Hepatocyte (in vitro differentiated cells): ENCODE results near the gene DNAH6.

Experiments used
- CTCF ChIP-seq: fragments of 200-600 bp; sonication (generic); IDR thresholded peaks from 2 replicates; pipeline ENCODE4 v1.5.1; 2016; ENCODE audit warnings: antibody characterized with exemption, mild to moderate bottlenecking; ENCODE audit not compliant: poor library complexity
- EZH2 ChIP-seq: fragments of 200-600 bp; sonication (generic); IDR thresholded peaks from 2 replicates; pipeline ENCODE4 v1.6.1; 2016; ENCODE audit warnings: antibody characterized with exemption, mild to moderate bottlenecking, borderline replicate concordance
- EZH2phosphoT487 ChIP-seq: fragments of 200-600 bp; sonication (generic); IDR thresholded peaks from one replicate; pipeline ENCODE4 v1.6.1; 2018; ENCODE audit warnings: antibody characterized with exemption, mild to moderate bottlenecking, low read depth, moderate library complexity; ENCODE audit not compliant: unreplicated experiment, severe bottlenecking

- TF ChIP-seq CTCF = no peak
- no peak for TF ChIP-seq EZH2phosphoT487
- TF ChIP-seq EZH2 = no peak
Measured at GRCh38 chr2:84477886-84478285, 38.4 kb upstream of the DNAH6 start.
